Measurements from ENCODE around the gene PTX4. TPM values are rescaled to one million over a fixed set of nuclear protein-coding genes. Genes with fewer than 3 reads are reported as not detected.

The PTX4 gene
- total RNA-seq, 1 donor, result 0.43 TPM

- no peak for DNase-seq (ENCODE audit: low read depth)
- no peak overlapping the region for H3K4me3 ChIP-seq (ENCODE audit: low read depth, low read length)
- TF ChIP-seq CTCF (IDR thresholded peaks at IDR 0.05; ENCODE audit: insufficient read depth, low read depth, low read length), result no peak
Measured at GRCh38 chr16:1447965-1448364, 40.8 kb downstream of the PTX4 start.

GRCh38 chr16:1446296-1447080, 42.3 kb downstream of the PTX4 start:
- TF ChIP-seq CTCF (IDR thresholded peaks at IDR 0.05; ENCODE audit: insufficient read depth, low read depth, low read length), result no peak

GRCh38 chr16:1445518-1446203, 43.1 kb downstream of the PTX4 start:
- DNase-seq (ENCODE audit: low read depth), result no peak
- TF ChIP-seq CTCF (IDR thresholded peaks at IDR 0.05; ENCODE audit: insufficient read depth, low read depth, low read length), result no peak
- H3K4me3 ChIP-seq (ENCODE audit: low read depth, low read length), result no peak overlapping the region

More at GRCh38 chr16:1446296-1447080, 42.3 kb downstream of the PTX4 start:
- DNase-seq (ENCODE audit: low read depth), result no peak
- no peak overlapping the region for H3K4me3 ChIP-seq (ENCODE audit: low read depth, low read length)

- H3K4me3 ChIP-seq (ENCODE audit: low read depth, low read length), result no peak overlapping the region
Measured at GRCh38 chr16:1444730-1445517, 43.8 kb downstream of the PTX4 start.

GRCh38 chr16:1443980-1444729, 44.6 kb downstream of the PTX4 start, which contains the start of gene CCDC154:
Gene CCDC154, minus strand, starts transcription at chr16:1444556. Its CDS starts 234 bp downstream, at chr16:1444322.
- no peak for DNase-seq (ENCODE audit: low read depth)
- H3K4me3 ChIP-seq (ENCODE audit: low read depth, low read length), result no peak within 1 kb of the TSS
- no peak for TF ChIP-seq CTCF (IDR thresholded peaks at IDR 0.05; ENCODE audit: insufficient read depth, low read depth, low read length)

More at GRCh38 chr16:1444730-1445517, 43.8 kb downstream of the PTX4 start:
- DNase-seq (ENCODE audit: low read depth), result no peak
- TF ChIP-seq CTCF (IDR thresholded peaks at IDR 0.05; ENCODE audit: insufficient read depth, low read depth, low read length), result no peak

- no peak overlapping the region for H3K4me3 ChIP-seq (ENCODE audit: low read depth, low read length)
- DNase-seq (ENCODE audit: low read depth), result no peak
- no peak for TF ChIP-seq CTCF (IDR thresholded peaks at IDR 0.05; ENCODE audit: insufficient read depth, low read depth, low read length)
Measured at GRCh38 chr16:1443403-1443973, 45.3 kb downstream of the PTX4 start.

Data from fibroblast of villous mesenchyme (primary cell).